HG02642 (cell line): ENCODE results near the gene LRCOL1.

ENCODE experiments used
- ATAC-seq: cut with Tn5 transposase; IDR thresholded peaks from one replicate; pipeline ENCODE4 v1.9.1; 2021; ENCODE audit warnings: mild to moderate bottlenecking; ENCODE audit not compliant: unreplicated experiment, poor library complexity

LRCOL1 gene

DNA sequence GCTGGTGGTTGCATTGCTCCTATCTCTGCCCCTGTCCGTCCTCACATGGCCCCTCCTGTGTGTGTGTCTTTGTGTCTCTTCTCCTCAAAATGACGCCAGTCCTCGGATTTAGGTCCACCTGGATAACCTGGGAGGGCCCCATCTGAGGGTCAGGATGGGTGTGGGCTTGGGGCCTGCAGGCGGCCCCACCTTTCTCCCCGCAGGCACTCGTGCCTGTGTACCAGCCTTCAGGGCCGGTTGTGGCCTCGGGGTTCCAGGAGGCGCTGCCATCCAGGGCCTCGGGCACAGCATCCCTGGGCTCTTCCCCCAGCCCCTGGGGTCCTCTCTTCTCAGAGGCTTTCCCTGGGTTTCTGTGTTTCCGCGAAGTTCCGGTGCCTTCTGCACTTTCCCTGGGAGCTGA lies 54.7 kb downstream of the LRCOL1 start:
- no peak for ATAC-seq

DNA sequence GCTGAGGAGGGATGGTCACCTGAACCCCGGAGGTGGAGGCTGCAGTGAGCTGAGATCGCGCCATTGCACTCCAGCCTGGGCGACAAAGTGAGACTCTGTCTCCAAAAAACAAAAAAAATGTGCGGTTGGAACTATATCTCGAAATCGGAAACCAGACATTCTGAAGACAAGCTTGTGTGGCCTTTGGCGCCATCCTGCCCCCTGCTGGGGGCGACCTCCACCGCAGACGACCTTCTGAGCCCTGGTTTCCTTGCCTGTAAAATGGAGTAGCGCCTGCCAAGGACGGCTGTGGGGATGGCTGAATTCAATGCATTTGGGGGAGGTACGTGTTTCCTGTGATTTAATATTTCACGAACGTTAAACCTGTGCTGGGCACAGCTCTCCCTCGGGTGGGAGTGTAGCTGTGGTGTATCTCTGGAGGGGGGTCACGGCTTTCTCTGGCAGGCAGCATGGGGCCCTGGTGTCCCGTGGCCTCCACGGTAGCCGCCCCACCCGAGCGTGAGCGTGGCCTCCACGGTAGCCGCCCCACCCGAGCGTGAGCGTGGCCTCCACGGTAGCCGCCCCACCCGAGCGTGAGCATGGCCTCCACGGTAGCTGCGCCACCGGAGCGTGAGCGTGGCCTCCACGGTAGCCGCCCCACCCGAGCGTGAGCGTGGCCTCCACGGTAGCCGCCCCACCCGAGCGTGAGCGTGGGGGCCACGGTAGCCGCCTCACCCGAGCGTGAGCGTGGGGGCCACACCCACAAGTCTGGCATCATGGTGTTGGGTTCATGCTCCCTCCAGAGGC lies 55.3 kb downstream of the LRCOL1 start:
- no peak for ATAC-seq
